ENCODE measurements around the gene ARMC9. TPM values are rescaled to one million over a fixed set of nuclear protein-coding genes. Genes with fewer than 3 reads are reported as not detected.

Gene ARMC9
- total RNA-seq, 4 donors from 2014 or later, result 11.5 to 59.5 (median 14.4) TPM

GRCh38 chr2:231355508-231356465, 157.4 kb downstream of the ARMC9 start:
- in situ Hi-C loops (cut with MboI; ENCODE audit: low pct_ligation_motif_present in 1 of 4, low pct_unique_long_range_greater_than_20kb in 1 of 4, low sequenced_read_pairs in 3 of 4) (no loop called here), intact Hi-C loops (cut with DNase I; ENCODE audit: low total_unique reads) (no loop called here)
- TF ChIP-seq POLR2AphosphoS5 (IDR thresholded peaks at IDR 0.05) (peak in 1 of 3 donors; percentile 14), CTCF (IDR thresholded peaks at IDR 0.05) (no peak), EP300 (IDR thresholded peaks at IDR 0.05; ENCODE audit: low read depth) (no peak), POLR2A (IDR thresholded peaks at IDR 0.05) (no peak)
- no peak for DNase-seq
- 76% methylated on average over 28 of the region's 28 CpGs; no CpG with 5 or more reads in 1 of the 2 donors for WGBS, 2 donors (ENCODE audit: low coverage in 1 of 2)
- Histone ChIP-seq H3K9me3 (no peaks in the 10 kb centered on the region), H3K4me3 (no peak overlapping the region), H3K4me1 (peaks cover 0 to 5% (median 0%) of the 10 kb centered on the region in 4 donors), H3K27me3 (no peaks in the 10 kb centered on the region), H3K36me3 (no peaks in the 10 kb centered on the region), H3K27ac (peak overlapping the region in 3 of 4 donors; percentile 5 to 61 (median 8))

GRCh38 chr2:231356466-231356844, 158.0 kb downstream of the ARMC9 start:
- DNase-seq, result no peak
- in situ Hi-C loops (cut with MboI; ENCODE audit: low pct_ligation_motif_present in 1 of 4, low pct_unique_long_range_greater_than_20kb in 1 of 4, low sequenced_read_pairs in 3 of 4), result no loop called here
- WGBS, 2 donors (ENCODE audit: low coverage in 1 of 2), result 55 to 77% methylated on average over 4 to 5 of the region's 5 CpGs

GRCh38 chr2:231357048-231357447, 158.6 kb downstream of the ARMC9 start:
- no peak overlapping the region for H3K4me3 ChIP-seq
- in situ Hi-C loops (cut with MboI; ENCODE audit: low pct_ligation_motif_present in 1 of 4, low pct_unique_long_range_greater_than_20kb in 1 of 4, low sequenced_read_pairs in 3 of 4), result no loop called here
- WGBS, 2 donors (ENCODE audit: low coverage in 1 of 2), result 91% methylated on average over 7 of the region's 7 CpGs; no CpG with 5 or more reads in 1 of the 2 donors
- no peaks in the 10 kb centered on the region for H3K36me3 ChIP-seq
- H3K27me3 ChIP-seq, result no peaks in the 10 kb centered on the region
- DNase-seq, result no peak
- no peaks in the 10 kb centered on the region for H3K9me3 ChIP-seq
- no peaks in the 10 kb centered on the region for H3K4me1 ChIP-seq
- intact Hi-C loops (cut with DNase I; ENCODE audit: low total_unique reads), result no loop called here
- TF ChIP-seq EP300 (IDR thresholded peaks at IDR 0.05; ENCODE audit: low read depth) (no peak), POLR2AphosphoS5 (IDR thresholded peaks at IDR 0.05) (no peak), CTCF (IDR thresholded peaks at IDR 0.05) (no peak), POLR2A (IDR thresholded peaks at IDR 0.05) (no peak)
- no peak overlapping the region for H3K27ac ChIP-seq

More at GRCh38 chr2:231356466-231356844, 158.0 kb downstream of the ARMC9 start:
- Histone ChIP-seq H3K4me3 (no peak overlapping the region), H3K27ac (peak overlapping the region in 2 of 4 donors; percentile 5 to 61), H3K36me3 (no peaks in the 10 kb centered on the region), H3K4me1 (peaks cover 0 to 2% (median 0%) of the 10 kb centered on the region in 4 donors), H3K27me3 (no peaks in the 10 kb centered on the region), H3K9me3 (no peaks in the 10 kb centered on the region)
- TF ChIP-seq CTCF (IDR thresholded peaks at IDR 0.05) (no peak), POLR2A (IDR thresholded peaks at IDR 0.05) (no peak), POLR2AphosphoS5 (IDR thresholded peaks at IDR 0.05) (no peak), EP300 (IDR thresholded peaks at IDR 0.05; ENCODE audit: low read depth) (no peak)
- intact Hi-C loops (cut with DNase I; ENCODE audit: low total_unique reads), result no loop called here

- Histone ChIP-seq H3K36me3 (no peaks in the 10 kb centered on the region), H3K4me1 (no peaks in the 10 kb centered on the region), H3K4me3 (no peak overlapping the region), H3K27ac (no peak overlapping the region), H3K27me3 (no peaks in the 10 kb centered on the region), H3K9me3 (no peaks in the 10 kb centered on the region)
- TF ChIP-seq POLR2AphosphoS5 (IDR thresholded peaks at IDR 0.05) (no peak), EP300 (IDR thresholded peaks at IDR 0.05; ENCODE audit: low read depth) (no peak), CTCF (IDR thresholded peaks at IDR 0.05) (no peak), POLR2A (IDR thresholded peaks at IDR 0.05) (no peak)
- in situ Hi-C loops (cut with MboI; ENCODE audit: low pct_ligation_motif_present in 1 of 4, low pct_unique_long_range_greater_than_20kb in 1 of 4, low sequenced_read_pairs in 3 of 4), result no loop called here
- WGBS, 2 donors (ENCODE audit: low coverage in 1 of 2), result 92 to 93% methylated on average over 2 to 4 of the region's 4 CpGs
- intact Hi-C loops (cut with DNase I; ENCODE audit: low total_unique reads), result no loop called here
- DNase-seq, result no peak
Observed at GRCh38 chr2:231357931-231358330, 159.5 kb downstream of the ARMC9 start.
